GM23248 (cell line): ENCODE data around the gene TSEN34. TPM values are rescaled to one million over a fixed set of nuclear protein-coding genes. Genes with fewer than 3 reads are reported as not detected.

Experiments used
- DNase-seq: peaks from one replicate; pipeline ENCODE4 v3.0.0-alpha.2; 2015
- H2AFZ ChIP-seq: fragments of 200-600 bp; sonication (generic); 2 replicates; pipeline ENCODE4 v1.6.1; 2016; ENCODE audit warnings: antibody characterized with exemption
- H3F3A ChIP-seq: fragments of 200-600 bp; sonication (generic); 2 replicates; pipeline ENCODE4 v1.6.1; 2016; ENCODE audit warnings: mild to moderate bottlenecking, antibody characterized with exemption, mixed run types; ENCODE audit not compliant: insufficient read depth
- H3K27ac ChIP-seq: fragments of 200-600 bp; sonication (generic); 2 replicates; pipeline ENCODE4 v1.5.1; 2016; ENCODE audit warnings: mild to moderate bottlenecking
- H3K27me3 ChIP-seq: fragments of 200-600 bp; sonication (generic); replicated peaks from 2 replicates; pipeline ENCODE4 v1.6.1; 2016; ENCODE audit warnings: mild to moderate bottlenecking; ENCODE audit not compliant: insufficient read depth
- H3K36me3 ChIP-seq: fragments of 200-600 bp; sonication (generic); 2 replicates; pipeline ENCODE4 v1.6.1; 2016; ENCODE audit warnings: low read depth, mild to moderate bottlenecking
- H3K4me1 ChIP-seq: fragments of 200-600 bp; sonication (generic); 2 replicates; pipeline ENCODE4 v1.6.1; 2016; ENCODE audit warnings: mild to moderate bottlenecking; ENCODE audit not compliant: insufficient read depth
- H3K4me2 ChIP-seq: fragments of 200-600 bp; sonication (generic); one replicate; pipeline ENCODE4 v1.6.1; 2016; ENCODE audit warnings: mild to moderate bottlenecking; ENCODE audit not compliant: unreplicated experiment
- H3K4me3 ChIP-seq: fragments of 200-600 bp; sonication (generic); 2 replicates; pipeline ENCODE4 v1.5.1; 2016; ENCODE audit warnings: mild to moderate bottlenecking
- H3K79me2 ChIP-seq: fragments of 200-600 bp; sonication (generic); 2 replicates; pipeline ENCODE4 v1.6.1; 2016; ENCODE audit warnings: mild to moderate bottlenecking; ENCODE audit not compliant: insufficient read depth
- H3K9ac ChIP-seq: fragments of 200-600 bp; sonication (generic); 2 replicates; pipeline ENCODE4 v1.6.1; 2016; ENCODE audit warnings: mild to moderate bottlenecking
- H3K9me2 ChIP-seq: fragments of 200-600 bp; sonication (generic); 2 replicates; pipeline ENCODE4 v1.6.1; 2016; ENCODE audit warnings: mixed run types, mild to moderate bottlenecking, moderate library complexity; ENCODE audit not compliant: insufficient read depth
- H3K9me3 ChIP-seq: fragments of 200-600 bp; sonication (generic); one replicate; pipeline ENCODE4 v1.6.1; 2017; ENCODE audit warnings: low read depth
- H4K20me1 ChIP-seq: fragments of 200-600 bp; sonication (generic); 2 replicates; pipeline ENCODE4 v1.6.0; 2016; ENCODE audit not compliant: insufficient read depth
- EZH2 ChIP-seq: fragments of 200-600 bp; sonication (generic); IDR thresholded peaks from 2 replicates; pipeline ENCODE4 v1.6.1; 2018; ENCODE audit warnings: antibody characterized with exemption, mild to moderate bottlenecking; ENCODE audit not compliant: insufficient read depth, poor library complexity, severe bottlenecking
- EZH2phosphoT487 ChIP-seq: fragments of 200-600 bp; sonication (generic); IDR thresholded peaks from 2 replicates; pipeline ENCODE4 v1.6.1; 2018; ENCODE audit warnings: antibody characterized with exemption, moderate library complexity, mild to moderate bottlenecking, low read depth; ENCODE audit not compliant: insufficient read depth
- WGBS, 2 experiments: methylation state at CpG; one replicate each; pipeline ENCODE4 v1.1.6; 2015 to 2017; ENCODE audit warnings: low lambda C conversion rate in 2 of 2, low coverage in 1 of 2; ENCODE audit errors: missing lambda C conversion rate in 2 of 2; 5-methylcytosine and 5-hydroxymethylcytosine counted together
- in situ Hi-C: fragments of 300-500 bp; cut with MboI; formaldehyde crosslinking; loops from 2 replicates; pipeline ENCODE4 v1.15.0; 2020
- polyA plus RNA-seq: library from polyadenylated mRNA; unstranded; fragments of >200 nt; fragmentation: Nextera tagmentation; extraction: Ambion mirVana; gene quantifications from 2 replicates; pipeline ENCODE4 v1.2.1, GENCODE V29; 2016
- total RNA-seq: library from RNA; depleted of rRNA; stranded (reverse); fragments of >200 nt; shearing (Covaris generic); gene quantifications from 2 replicates; pipeline ENCODE4 v1.2.3, GENCODE V29; 2014

TSEN34 gene
- total and polyA plus RNA-seq, 2 experiments from 2014 or later = 90.0 to 105 TPM

GRCh38 chr19:54196536-54196935 lies 5.4 kb downstream of the TSEN34 start:
- no peak for DNase-seq
- H3K79me2 ChIP-seq = peaks cover 42% of the 10 kb centered on the region

GRCh38 chr19:54197121-54197520 lies 6.0 kb downstream of the TSEN34 start:
- Histone ChIP-seq H3K4me3 (no peak overlapping the region), H3K9ac (no peak overlapping the region), H3K4me1 (peaks cover 6% of the 10 kb centered on the region), H3K36me3 (peaks cover 11% of the 10 kb centered on the region), H3K9me2 (no peaks in the 10 kb centered on the region), H3F3A (peaks cover 25% of the 10 kb centered on the region), H2AFZ (no peak overlapping the region), H3K27ac (no peak overlapping the region), H3K4me2 (no peak overlapping the region), H4K20me1 (peaks cover 6% of the 10 kb centered on the region; the same call in 1 of the 2 replicates), H3K79me2 (peaks cover 44% of the 10 kb centered on the region), H3K27me3 (no peaks in the 10 kb centered on the region), H3K9me3 (no peaks in the 10 kb centered on the region)
- WGBS, 2 experiments = 86 to 88% methylated on average over 3 of the region's 3 CpGs
- in situ Hi-C loops = no loop called here
- DNase-seq = no peak
- no peak for TF ChIP-seq EZH2phosphoT487
- TF ChIP-seq EZH2 = no peak

More at GRCh38 chr19:54196536-54196935, 5.4 kb downstream of the TSEN34 start:
- Histone ChIP-seq H3K4me2 (no peak overlapping the region), H3K4me3 (no peak overlapping the region), H3K4me1 (peaks cover 7% of the 10 kb centered on the region), H3K9me2 (no peaks in the 10 kb centered on the region), H3K27ac (no peak overlapping the region), H3K27me3 (no peaks in the 10 kb centered on the region), H3K9me3 (no peaks in the 10 kb centered on the region), H3K9ac (no peak overlapping the region), H4K20me1 (peaks cover under 1% of the 10 kb centered on the region; the same call in 1 of the 2 replicates), H2AFZ (no peak overlapping the region), H3F3A (peaks cover 23% of the 10 kb centered on the region), H3K36me3 (peaks cover 6% of the 10 kb centered on the region)
- WGBS, 2 experiments = 94 to 95% methylated on average over 7 of the region's 7 CpGs
- in situ Hi-C loops = no loop called here
- no peak for TF ChIP-seq EZH2phosphoT487

- peaks cover 21% of the 10 kb centered on the region for H3K36me3 ChIP-seq
- H3K27me3 ChIP-seq = no peaks in the 10 kb centered on the region
- H2AFZ ChIP-seq = no peak overlapping the region
- WGBS, 2 experiments = 81 to 84% methylated on average over 16 of the region's 16 CpGs
- peaks cover 45% of the 10 kb centered on the region for H3K79me2 ChIP-seq
- peaks cover 22% of the 10 kb centered on the region; the same call in 1 of the 2 replicates for H4K20me1 ChIP-seq
- H3K27ac ChIP-seq = no peak overlapping the region
- no peak for DNase-seq
- no peaks in the 10 kb centered on the region for H3K9me3 ChIP-seq
- no peaks in the 10 kb centered on the region for H3K9me2 ChIP-seq
- peaks cover 28% of the 10 kb centered on the region for H3F3A ChIP-seq
- no peak overlapping the region for H3K4me2 ChIP-seq
- in situ Hi-C loops = no loop called here
- peaks cover 15% of the 10 kb centered on the region for H3K4me1 ChIP-seq
- TF ChIP-seq EZH2 = no peak
- no peak for TF ChIP-seq EZH2phosphoT487
- H3K4me3 ChIP-seq = no peak overlapping the region
- no peak overlapping the region for H3K9ac ChIP-seq
These were observed 8.3 kb downstream of the TSEN34 start for GRCh38 chr19:54199401-54199800.

- peak overlapping the region; percentile 93 for H3K4me3 ChIP-seq
- peaks cover 53% of the 10 kb centered on the region for H3K79me2 ChIP-seq
- peaks cover 38% of the 10 kb centered on the region for H3F3A ChIP-seq
- peak overlapping the region; percentile 97 for H3K27ac ChIP-seq
- H3K36me3 ChIP-seq = peaks cover 29% of the 10 kb centered on the region
- no peaks in the 10 kb centered on the region for H3K9me3 ChIP-seq
- 0 to 1% methylated on average over 28 of the region's 28 CpGs for WGBS, 2 experiments
- peaks cover 28% of the 10 kb centered on the region; the same call in 1 of the 2 replicates for H4K20me1 ChIP-seq
- peak overlapping the region; percentile 65 for H2AFZ ChIP-seq
- H3K4me1 ChIP-seq = peaks cover 21% of the 10 kb centered on the region
- no peak for TF ChIP-seq EZH2
- no peak for TF ChIP-seq EZH2phosphoT487
- in situ Hi-C loops = no loop called here
- DNase-seq = no peak
- H3K4me2 ChIP-seq = peak overlapping the region; percentile 96
- no peaks in the 10 kb centered on the region for H3K9me2 ChIP-seq
- peak overlapping the region; percentile 97 for H3K9ac ChIP-seq
- H3K27me3 ChIP-seq = no peaks in the 10 kb centered on the region
These were observed 10.1 kb downstream of the TSEN34 start for GRCh38 chr19:54201172-54201701.
